Measurements from ENCODE around the gene RGS4. TPM values are rescaled to one million over a fixed set of nuclear protein-coding genes. Genes with fewer than 3 reads are reported as not detected.

The RGS4 gene
- total and polyA plus RNA-seq, 2 of the 13 experiments (the other 11 are each of a cell fraction or from before 2014, with no cell fraction given): not detected

- H2AFZ ChIP-seq (ENCODE audit: low read length): no peak overlapping the region
- POLR2A ChIA-PET: no interaction called here
- no peak overlapping the region for H3K4me3 ChIP-seq (replicated peaks in 1 of 3; ENCODE audit: insufficient read depth in 1 of 3, low read depth in 2 of 3, low read length in 3 of 3)
Observed at GRCh38 chr1:163093169-163093568, 24.0 kb downstream of the RGS4 start.

More at GRCh38 chr1:163093169-163093568, 24.0 kb downstream of the RGS4 start:
- H3K9ac ChIP-seq (ENCODE audit: insufficient read depth, low read depth, low read length): no peak overlapping the region
- in situ Hi-C loops (cut with HindIII; ENCODE audit: extremely low pct_ligation_motif_present, low pct_unique_long_range_greater_than_20kb): no loop called here
- FAIRE-seq (no peak), ATAC-seq (no peak), DNase-seq (ENCODE audit: low spot score) (no peak)
- TF ChIP-seq HMGXB4 (CRISPR knock-in tag; IDR thresholded peaks at IDR 0.05; ENCODE audit: borderline replicate concordance in 1 of 2, low read depth in 1 of 2) (no peak), NAIF1 (CRISPR knock-in tag; IDR thresholded peaks at IDR 0.05; ENCODE audit: borderline replicate concordance) (no peak), SP1 (IDR thresholded peaks at IDR 0.05) (no peak), SP1 (CRISPR knock-in tag; IDR thresholded peaks at IDR 0.05) (no peak), GABPA (IDR thresholded peaks at IDR 0.05; ENCODE audit: low read depth, low read length) (no peak), GABPA (CRISPR knock-in tag; IDR thresholded peaks at IDR 0.05; ENCODE audit: low read depth) (peak; percentile 31; the same call in 1 of the 2 replicates), ETV5 (CRISPR knock-in tag; IDR thresholded peaks at IDR 0.05; ENCODE audit: borderline replicate concordance) (no peak)
- TF ChIP-seq, protein P1, sequence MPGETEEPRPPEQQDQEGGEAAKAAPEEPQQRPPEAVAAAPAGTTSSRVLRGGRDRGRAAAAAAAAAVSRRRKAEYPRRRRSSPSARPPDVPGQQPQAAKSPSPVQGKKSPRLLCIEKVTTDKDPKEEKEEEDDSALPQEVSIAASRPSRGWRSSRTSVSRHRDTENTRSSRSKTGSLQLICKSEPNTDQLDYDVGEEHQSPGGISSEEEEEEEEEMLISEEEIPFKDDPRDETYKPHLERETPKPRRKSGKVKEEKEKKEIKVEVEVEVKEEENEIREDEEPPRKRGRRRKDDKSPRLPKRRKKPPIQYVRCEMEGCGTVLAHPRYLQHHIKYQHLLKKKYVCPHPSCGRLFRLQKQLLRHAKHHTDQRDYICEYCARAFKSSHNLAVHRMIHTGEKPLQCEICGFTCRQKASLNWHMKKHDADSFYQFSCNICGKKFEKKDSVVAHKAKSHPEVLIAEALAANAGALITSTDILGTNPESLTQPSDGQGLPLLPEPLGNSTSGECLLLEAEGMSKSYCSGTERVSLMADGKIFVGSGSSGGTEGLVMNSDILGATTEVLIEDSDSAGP (CRISPR knock-in tag; IDR thresholded peaks at IDR 0.05; ENCODE audit: borderline replicate concordance): peak; percentile 44; the same call in 1 of the 2 replicates
- H3K79me2 ChIP-seq (ENCODE audit: insufficient read depth, low read length): no peaks in the 10 kb centered on the region
- CTCF ChIA-PET (ENCODE audit: low intra/inter-chr PET ratio, low total read pairs): no interaction called here
- no TSS peak for BruUV-seq (replicated peaks)
- H3K4me1 ChIP-seq (ENCODE audit: insufficient read depth, low read length): no peaks in the 10 kb centered on the region
- no peaks in the 10 kb centered on the region for H3K9me3 ChIP-seq (ENCODE audit: low read length)
- no peak overlapping the region for H3K27ac ChIP-seq (ENCODE audit: extremely low read length, insufficient read depth, low read length)
- no peak overlapping the region for H3K4me2 ChIP-seq (ENCODE audit: low read depth, low read length)
- intact Hi-C loops (cut with micrococcal nuclease; ENCODE audit: unreplicated experiment): no loop called here
- 13% methylated on average over 4 of the region's 4 CpGs for WGBS (ENCODE audit: low lambda C conversion rate)
- no peaks in the 10 kb centered on the region; a peak in 1 of 5 replicates for H3K27me3 ChIP-seq (ENCODE audit: control insufficient read depth in 1 of 2, insufficient read depth in 2 of 2, low read length in 2 of 2)
- no peaks in the 10 kb centered on the region for H3K36me3 ChIP-seq (replicated peaks in 1 of 2; ENCODE audit: control insufficient read depth in 1 of 2, insufficient read depth in 2 of 2, low read length in 2 of 2)
- H4K20me1 ChIP-seq (ENCODE audit: insufficient read depth, low read length): no peaks in the 10 kb centered on the region

Data from HepG2 (cell line).